ENCODE measurements around the gene ZFAND2A.

Gene ZFAND2A

GRCh38 chr7:1130021-1130990 is 29.7 kb downstream of the ZFAND2A start:
- no peaks in the 10 kb centered on the region for H3K4me1 Mint-ChIP-seq (ENCODE audit: low read depth)
- no peak overlapping the region for H3K4me3 Mint-ChIP-seq
- H3K9me3 Mint-ChIP-seq: no peaks in the 10 kb centered on the region
- no peak overlapping the region for H3K27ac Mint-ChIP-seq
- no peak for DNase-seq (ENCODE audit: low spot score)
- no peaks in the 10 kb centered on the region for H3K27me3 Mint-ChIP-seq (ENCODE audit: low read depth)
- H3K36me3 Mint-ChIP-seq (ENCODE audit: low read depth): peaks cover 1% of the 10 kb centered on the region

- Mint-ChIP-seq H3K9me3 (no peaks in the 10 kb centered on the region), H3K27me3 (ENCODE audit: low read depth) (no peaks in the 10 kb centered on the region), H3K4me1 (ENCODE audit: low read depth) (no peaks in the 10 kb centered on the region), H3K4me3 (no peak overlapping the region), H3K27ac (no peak overlapping the region), H3K36me3 (ENCODE audit: low read depth) (peaks cover 1% of the 10 kb centered on the region)
- no peak for DNase-seq (ENCODE audit: low spot score)
Measured at GRCh38 chr7:1129431-1129830, 30.6 kb downstream of the ZFAND2A start.

- no peaks in the 10 kb centered on the region for H3K9me3 Mint-ChIP-seq
- H3K36me3 Mint-ChIP-seq (ENCODE audit: low read depth): peaks cover 1% of the 10 kb centered on the region
- H3K4me3 Mint-ChIP-seq: no peak overlapping the region
- no peak for DNase-seq (ENCODE audit: low spot score)
- no peaks in the 10 kb centered on the region for H3K4me1 Mint-ChIP-seq (ENCODE audit: low read depth)
- no peaks in the 10 kb centered on the region for H3K27me3 Mint-ChIP-seq (ENCODE audit: low read depth)
- no peak overlapping the region for H3K27ac Mint-ChIP-seq
Measured at GRCh38 chr7:1127001-1127400, 33.0 kb downstream of the ZFAND2A start.

GRCh38 chr7:1125603-1125969 is 34.4 kb downstream of the ZFAND2A start:
- no peaks in the 10 kb centered on the region for H3K27me3 Mint-ChIP-seq (ENCODE audit: low read depth)
- H3K36me3 Mint-ChIP-seq (ENCODE audit: low read depth): no peaks in the 10 kb centered on the region
- no peak overlapping the region for H3K4me3 Mint-ChIP-seq
- no peak overlapping the region for H3K27ac Mint-ChIP-seq
- no peak for DNase-seq (ENCODE audit: low spot score)
- H3K4me1 Mint-ChIP-seq (ENCODE audit: low read depth): no peaks in the 10 kb centered on the region
- no peaks in the 10 kb centered on the region for H3K9me3 Mint-ChIP-seq

GRCh38 chr7:1124816-1125602 is 35.0 kb downstream of the ZFAND2A start:
- H3K9me3 Mint-ChIP-seq: no peaks in the 10 kb centered on the region
- H3K4me3 Mint-ChIP-seq: no peak overlapping the region
- no peak overlapping the region for H3K27ac Mint-ChIP-seq
- no peaks in the 10 kb centered on the region for H3K27me3 Mint-ChIP-seq (ENCODE audit: low read depth)
- H3K36me3 Mint-ChIP-seq (ENCODE audit: low read depth): no peaks in the 10 kb centered on the region
- no peaks in the 10 kb centered on the region for H3K4me1 Mint-ChIP-seq (ENCODE audit: low read depth)
- DNase-seq (ENCODE audit: low spot score): no peak

GRCh38 chr7:1124164-1124563 is 35.8 kb downstream of the ZFAND2A start:
- Mint-ChIP-seq H3K36me3 (ENCODE audit: low read depth) (no peaks in the 10 kb centered on the region), H3K27ac (no peak overlapping the region), H3K4me3 (no peak overlapping the region), H3K27me3 (ENCODE audit: low read depth) (no peaks in the 10 kb centered on the region), H3K9me3 (no peaks in the 10 kb centered on the region), H3K4me1 (ENCODE audit: low read depth) (peaks cover 2% of the 10 kb centered on the region)
- DNase-seq (ENCODE audit: low spot score): no peak

GRCh38 chr7:1123715-1124114 is 36.3 kb downstream of the ZFAND2A start:
- no peak for DNase-seq (ENCODE audit: low spot score)
- H3K27me3 Mint-ChIP-seq (ENCODE audit: low read depth): no peaks in the 10 kb centered on the region

GRCh38 chr7:1122832-1123501 is 37.0 kb downstream of the ZFAND2A start:
- no peaks in the 10 kb centered on the region for H3K27me3 Mint-ChIP-seq (ENCODE audit: low read depth)
- H3K36me3 Mint-ChIP-seq (ENCODE audit: low read depth): no peaks in the 10 kb centered on the region
- H3K4me1 Mint-ChIP-seq (ENCODE audit: low read depth): peaks cover 3% of the 10 kb centered on the region
- no peak overlapping the region for H3K27ac Mint-ChIP-seq
- H3K4me3 Mint-ChIP-seq: no peak overlapping the region
- H3K9me3 Mint-ChIP-seq: no peaks in the 10 kb centered on the region
- DNase-seq (ENCODE audit: low spot score): no peak

More at GRCh38 chr7:1123715-1124114, 36.3 kb downstream of the ZFAND2A start:
- H3K4me1 Mint-ChIP-seq (ENCODE audit: low read depth): peaks cover 3% of the 10 kb centered on the region
- H3K27ac Mint-ChIP-seq: no peak overlapping the region
- no peaks in the 10 kb centered on the region for H3K9me3 Mint-ChIP-seq
- H3K36me3 Mint-ChIP-seq (ENCODE audit: low read depth): no peaks in the 10 kb centered on the region
- H3K4me3 Mint-ChIP-seq: no peak overlapping the region

- Mint-ChIP-seq H3K4me1 (ENCODE audit: low read depth) (peaks cover 3% of the 10 kb centered on the region), H3K4me3 (no peak overlapping the region), H3K27ac (no peak overlapping the region), H3K36me3 (ENCODE audit: low read depth) (no peaks in the 10 kb centered on the region), H3K9me3 (peaks cover 5% of the 10 kb centered on the region), H3K27me3 (ENCODE audit: low read depth) (no peaks in the 10 kb centered on the region)
- DNase-seq (ENCODE audit: low spot score): no peak
Measured at GRCh38 chr7:1121886-1122831, 37.8 kb downstream of the ZFAND2A start.

GRCh38 chr7:1121476-1121875 is 38.5 kb downstream of the ZFAND2A start:
- Mint-ChIP-seq H3K4me1 (ENCODE audit: low read depth) (peaks cover 3% of the 10 kb centered on the region), H3K4me3 (no peak overlapping the region), H3K9me3 (peaks cover 5% of the 10 kb centered on the region), H3K36me3 (ENCODE audit: low read depth) (no peaks in the 10 kb centered on the region), H3K27ac (no peak overlapping the region), H3K27me3 (ENCODE audit: low read depth) (no peaks in the 10 kb centered on the region)
- no peak for DNase-seq (ENCODE audit: low spot score)

GRCh38 chr7:1120791-1121190 is 39.2 kb downstream of the ZFAND2A start:
- no peak for DNase-seq (ENCODE audit: low spot score)
- no peaks in the 10 kb centered on the region for H3K27me3 Mint-ChIP-seq (ENCODE audit: low read depth)
- no peak overlapping the region for H3K27ac Mint-ChIP-seq
- H3K4me3 Mint-ChIP-seq: no peak overlapping the region
- no peaks in the 10 kb centered on the region for H3K36me3 Mint-ChIP-seq (ENCODE audit: low read depth)
- peaks cover 5% of the 10 kb centered on the region for H3K9me3 Mint-ChIP-seq
- peaks cover 3% of the 10 kb centered on the region for H3K4me1 Mint-ChIP-seq (ENCODE audit: low read depth)

- Mint-ChIP-seq H3K4me3 (no peak overlapping the region), H3K27me3 (ENCODE audit: low read depth) (no peaks in the 10 kb centered on the region), H3K27ac (peak overlapping the region; percentile 11), H3K4me1 (ENCODE audit: low read depth) (peaks cover 3% of the 10 kb centered on the region), H3K9me3 (peaks cover 5% of the 10 kb centered on the region), H3K36me3 (ENCODE audit: low read depth) (no peaks in the 10 kb centered on the region)
- DNase-seq (ENCODE audit: low spot score): no peak
Measured at GRCh38 chr7:1119201-1119600, 40.8 kb downstream of the ZFAND2A start.

GRCh38 chr7:1117321-1117928 is 42.6 kb downstream of the ZFAND2A start:
- no peak overlapping the region for H3K4me3 Mint-ChIP-seq

More at GRCh38 chr7:1117321-1117928, 42.6 kb downstream of the ZFAND2A start:
- Mint-ChIP-seq H3K9me3 (peaks cover 5% of the 10 kb centered on the region), H3K4me1 (ENCODE audit: low read depth) (peaks cover 3% of the 10 kb centered on the region), H3K27ac (no peak overlapping the region), H3K36me3 (ENCODE audit: low read depth) (no peaks in the 10 kb centered on the region), H3K27me3 (ENCODE audit: low read depth) (no peaks in the 10 kb centered on the region)
- no peak for DNase-seq (ENCODE audit: low spot score)
